Measurements from ENCODE around the gene GADD45A. TPM values are rescaled to one million over a fixed set of nuclear protein-coding genes. Genes with fewer than 3 reads are reported as not detected.

The GADD45A gene
- total and polyA plus RNA-seq, 2 donors (not counting 1 experiment from before 2014, with no cell fraction given) = 41.7 to 133 TPM

DNA sequence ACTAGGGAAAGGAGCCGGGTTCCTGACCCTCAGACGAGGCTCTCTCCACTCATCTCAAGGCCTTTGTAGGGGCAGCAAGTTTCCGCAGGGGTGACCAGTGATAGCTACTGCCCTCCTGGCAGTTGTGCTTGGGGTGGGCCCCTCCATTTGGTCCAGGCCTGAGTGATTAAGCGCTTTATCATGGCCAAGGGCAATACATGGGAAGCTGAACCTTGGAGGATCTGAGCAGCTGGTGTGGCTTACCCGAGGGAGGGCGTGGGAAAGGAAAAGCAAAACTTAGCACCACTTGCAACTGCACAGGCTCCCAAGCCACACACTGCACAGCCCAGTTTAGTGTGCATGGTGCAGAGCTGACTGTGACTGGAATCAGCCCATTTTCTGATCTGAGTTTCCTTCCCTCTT lies 47.8 kb downstream of the GADD45A start:
- H3K27ac ChIP-seq (ENCODE audit: insufficient read depth, low read length) = peak overlapping the region; percentile 48

GRCh38 chr1:67733681-67734322 lies 48.8 kb downstream of the GADD45A start:
- H4K20me1 ChIP-seq (ENCODE audit: control insufficient read depth, extremely low read depth, insufficient read depth, low read length) = no peaks in the 10 kb centered on the region
- no peaks in the 10 kb centered on the region for H3K27me3 ChIP-seq (ENCODE audit: control insufficient read depth, insufficient read depth, low read length)
- no peak overlapping the region for H3K4me3 ChIP-seq (replicated peaks in 1 of 4; ENCODE audit: control extremely low read depth in 1 of 4, insufficient read depth in 1 of 4, low read depth in 3 of 4, low read length in 4 of 4)
- no peak overlapping the region for H2AFZ ChIP-seq (ENCODE audit: low read length)
- peaks cover 30% of the 10 kb centered on the region for H3K4me1 ChIP-seq (ENCODE audit: control insufficient read depth, extremely low read depth, insufficient read depth, low read length)
- DNase-seq (ENCODE audit: low read depth in 2 of 2) = no peak
- no peak overlapping the region for H3K4me2 ChIP-seq (ENCODE audit: extremely low read depth, insufficient read depth, low read length)
- H3K9ac ChIP-seq (ENCODE audit: insufficient read depth, low read length) = no peak overlapping the region
- H3K9me3 ChIP-seq (ENCODE audit: control insufficient read depth, insufficient read depth, low read depth, low read length) = no peaks in the 10 kb centered on the region
- TF ChIP-seq CTCF (conservative IDR thresholded peaks at IDR 0.05 in 1 of 2, IDR thresholded peaks at IDR 0.05 in 1 of 2; ENCODE audit: low read depth in 1 of 2, low read length in 2 of 2) (no peak), EZH2 (IDR thresholded peaks at IDR 0.05; ENCODE audit: low read length, missing control alignments) (no peak)
- no peaks in the 10 kb centered on the region for H3K36me3 ChIP-seq (ENCODE audit: control insufficient read depth, insufficient read depth, low read length)
- no peak overlapping the region for H3K27ac ChIP-seq (ENCODE audit: insufficient read depth, low read length)
- peaks cover 25% of the 10 kb centered on the region for H3K79me2 ChIP-seq (ENCODE audit: control insufficient read depth, insufficient read depth, low read length)

More for the DNA sequence above, 47.8 kb downstream of the GADD45A start:
- Histone ChIP-seq H2AFZ (ENCODE audit: low read length) (no peak overlapping the region), H4K20me1 (ENCODE audit: control insufficient read depth, extremely low read depth, insufficient read depth, low read length) (no peaks in the 10 kb centered on the region), H3K9me3 (ENCODE audit: control insufficient read depth, insufficient read depth, low read depth, low read length) (no peaks in the 10 kb centered on the region), H3K4me1 (ENCODE audit: control insufficient read depth, extremely low read depth, insufficient read depth, low read length) (peaks cover 30% of the 10 kb centered on the region), H3K4me3 (replicated peaks in 1 of 4; ENCODE audit: control extremely low read depth in 1 of 4, insufficient read depth in 1 of 4, low read depth in 3 of 4, low read length in 4 of 4) (no peak overlapping the region), H3K36me3 (ENCODE audit: control insufficient read depth, insufficient read depth, low read length) (no peaks in the 10 kb centered on the region), H3K9ac (ENCODE audit: insufficient read depth, low read length) (no peak overlapping the region), H3K4me2 (ENCODE audit: extremely low read depth, insufficient read depth, low read length) (no peak overlapping the region), H3K27me3 (ENCODE audit: control insufficient read depth, insufficient read depth, low read length) (no peaks in the 10 kb centered on the region), H3K79me2 (ENCODE audit: control insufficient read depth, insufficient read depth, low read length) (peaks cover 23% of the 10 kb centered on the region)
- TF ChIP-seq CTCF (conservative IDR thresholded peaks at IDR 0.05 in 1 of 2, IDR thresholded peaks at IDR 0.05 in 1 of 2; ENCODE audit: low read depth in 1 of 2, low read length in 2 of 2) (no peak), EZH2 (IDR thresholded peaks at IDR 0.05; ENCODE audit: low read length, missing control alignments) (no peak)
- DNase-seq (ENCODE audit: low read depth in 2 of 2) = peak; percentile 50 to 81

DNA sequence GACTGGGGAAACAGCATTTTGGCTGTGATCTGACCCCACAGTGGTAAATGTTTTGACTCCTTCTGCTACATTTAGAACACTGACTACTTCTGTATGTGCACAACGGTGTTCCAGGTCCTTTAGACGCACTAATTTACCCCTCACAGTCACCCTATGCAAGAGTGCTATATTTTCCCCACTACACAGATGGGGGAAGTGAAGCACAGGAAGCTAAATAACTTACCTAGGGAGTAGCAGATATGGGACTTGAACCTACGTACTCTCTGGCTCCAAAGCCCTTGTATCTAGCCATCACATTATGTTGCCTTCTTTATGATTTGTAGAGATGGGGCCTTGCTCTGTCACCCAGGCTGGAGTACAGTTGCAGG lies 49.3 kb downstream of the GADD45A start:
- H3K9ac ChIP-seq (ENCODE audit: insufficient read depth, low read length) = no peak overlapping the region
- H3K27ac ChIP-seq (ENCODE audit: insufficient read depth, low read length) = no peak overlapping the region

More for the DNA sequence above, 49.3 kb downstream of the GADD45A start:
- Histone ChIP-seq H3K4me3 (replicated peaks in 1 of 4; ENCODE audit: control extremely low read depth in 1 of 4, insufficient read depth in 1 of 4, low read depth in 3 of 4, low read length in 4 of 4) (no peak overlapping the region), H3K4me2 (ENCODE audit: extremely low read depth, insufficient read depth, low read length) (no peak overlapping the region), H4K20me1 (ENCODE audit: control insufficient read depth, extremely low read depth, insufficient read depth, low read length) (no peaks in the 10 kb centered on the region), H3K9me3 (ENCODE audit: control insufficient read depth, insufficient read depth, low read depth, low read length) (no peaks in the 10 kb centered on the region), H2AFZ (ENCODE audit: low read length) (no peak overlapping the region), H3K36me3 (ENCODE audit: control insufficient read depth, insufficient read depth, low read length) (no peaks in the 10 kb centered on the region), H3K27me3 (ENCODE audit: control insufficient read depth, insufficient read depth, low read length) (no peaks in the 10 kb centered on the region), H3K79me2 (ENCODE audit: control insufficient read depth, insufficient read depth, low read length) (peaks cover 26% of the 10 kb centered on the region), H3K4me1 (ENCODE audit: control insufficient read depth, extremely low read depth, insufficient read depth, low read length) (peaks cover 30% of the 10 kb centered on the region)
- TF ChIP-seq CTCF (conservative IDR thresholded peaks at IDR 0.05 in 1 of 2, IDR thresholded peaks at IDR 0.05 in 1 of 2; ENCODE audit: low read depth in 1 of 2, low read length in 2 of 2) (no peak), EZH2 (IDR thresholded peaks at IDR 0.05; ENCODE audit: low read length, missing control alignments) (no peak)
- DNase-seq (ENCODE audit: low read depth in 2 of 2) = no peak

Measured in fibroblast of lung (primary cell).